Measurements from ENCODE around the gene WAPL.
A peak's percentile ranks its signal among the peaks of the same experiment; 100 is the strongest.

The WAPL gene

GRCh38 chr10:86483664-86484063 is 37.9 kb downstream of the WAPL start:
- H3K4me3 ChIP-seq (ENCODE audit: low read length): no peak overlapping the region
- no peak for DNase-seq (ENCODE audit: low read depth, low spot score)

- DNase-seq (ENCODE audit: low read depth, low spot score): no peak
- H3K4me3 ChIP-seq (ENCODE audit: low read length): no peak overlapping the region
Measured at GRCh38 chr10:86481761-86482160, 39.8 kb downstream of the WAPL start.

- no peak for DNase-seq (ENCODE audit: low read depth, low spot score)
Measured at GRCh38 chr10:86480571-86480970, 41.0 kb downstream of the WAPL start.

GRCh38 chr10:86472061-86472460 is 49.5 kb downstream of the WAPL start:
- no peak overlapping the region for H3K4me3 ChIP-seq (ENCODE audit: low read length)
- no peak for DNase-seq (ENCODE audit: low read depth, low spot score)

More at GRCh38 chr10:86480571-86480970, 41.0 kb downstream of the WAPL start:
- H3K4me3 ChIP-seq (ENCODE audit: low read length): no peak overlapping the region

DNA sequence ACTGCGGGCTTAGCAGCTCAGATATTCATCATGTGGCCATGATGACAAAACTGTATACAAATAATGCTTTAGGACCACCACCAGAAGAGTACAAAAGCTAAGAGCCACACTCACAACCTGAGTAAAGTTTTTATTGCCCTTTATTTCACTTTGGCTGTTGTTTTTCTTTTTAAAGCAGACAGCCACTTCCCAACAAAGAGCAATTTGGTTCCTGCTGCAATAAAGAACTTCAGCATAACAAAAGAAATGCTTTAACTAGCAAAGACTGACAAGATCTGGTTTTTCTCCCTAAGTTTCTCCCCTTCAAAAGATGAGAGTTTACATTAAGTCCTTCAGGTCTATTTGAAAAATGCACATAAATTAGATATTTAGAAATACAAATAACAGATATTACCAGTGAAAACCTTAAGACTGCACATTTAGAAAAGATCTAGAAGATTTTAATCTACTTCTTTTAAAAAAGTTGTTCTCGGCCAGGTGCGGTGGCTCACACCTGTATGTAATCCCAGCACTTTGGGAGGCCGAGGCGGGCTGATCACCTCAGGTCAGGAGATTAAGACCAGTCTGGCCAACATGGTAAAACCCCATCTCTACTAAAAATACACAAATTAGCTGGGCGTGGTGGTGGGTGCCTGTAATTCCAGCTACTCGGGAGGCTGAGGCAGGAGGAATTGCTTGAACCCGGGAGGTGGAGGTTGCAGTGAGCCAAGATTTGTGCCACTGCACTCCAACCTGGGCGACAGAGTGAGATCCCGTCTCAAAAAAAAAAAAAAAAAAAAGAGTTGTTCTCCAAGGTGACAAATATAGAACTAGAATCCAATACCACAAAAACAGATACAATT is 59.4 kb downstream of the WAPL start:
- DNase-seq (ENCODE audit: low read depth, low spot score): no peak

GRCh38 chr10:86451604-86451960 is 70.0 kb downstream of the WAPL start:
- H3K4me3 ChIP-seq (ENCODE audit: low read length): no peak overlapping the region
- DNase-seq (ENCODE audit: low read depth, low spot score): no peak

More for the DNA sequence above, 59.4 kb downstream of the WAPL start:
- no peak overlapping the region for H3K4me3 ChIP-seq (ENCODE audit: low read length)

DNA sequence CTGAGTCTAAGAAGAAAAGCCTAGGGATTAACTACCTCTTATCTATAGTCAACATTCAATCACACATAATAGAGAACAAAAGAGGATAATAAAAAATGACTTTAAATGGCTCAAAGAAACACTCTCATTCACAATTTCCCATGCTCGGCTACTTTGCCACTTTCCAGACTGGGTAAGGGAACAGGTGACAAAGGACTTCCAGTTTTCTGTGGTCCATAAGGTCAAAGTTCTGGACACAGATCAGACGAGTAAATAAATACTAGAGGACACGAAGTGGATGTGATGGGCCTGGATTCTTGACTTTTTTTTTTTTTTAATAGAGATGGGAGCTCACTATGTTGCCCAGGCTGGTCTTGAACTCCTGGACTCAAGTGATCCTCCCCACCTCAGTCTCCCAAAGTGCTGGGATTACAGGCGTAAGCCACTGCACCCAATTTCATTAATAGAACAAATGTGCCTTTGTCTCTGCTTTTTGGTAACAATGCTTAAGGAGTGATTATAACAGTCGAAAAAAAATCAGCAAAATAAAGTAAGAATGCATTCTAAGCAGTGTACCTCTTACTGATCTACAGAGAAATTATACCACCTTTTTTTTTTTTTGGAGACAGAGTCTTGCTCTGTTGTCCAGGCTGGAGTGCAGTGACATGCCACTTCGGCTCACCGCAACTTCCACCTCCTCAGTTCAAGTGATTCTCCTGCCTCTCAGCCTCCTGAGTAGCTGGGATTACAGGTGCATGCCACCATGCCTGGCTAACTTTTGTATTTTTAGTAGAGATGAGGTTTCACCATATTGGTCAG is 70.6 kb downstream of the WAPL start:
- no peak overlapping the region for H3K4me3 ChIP-seq (ENCODE audit: low read length)
- DNase-seq (ENCODE audit: low read depth, low spot score): no peak

DNA sequence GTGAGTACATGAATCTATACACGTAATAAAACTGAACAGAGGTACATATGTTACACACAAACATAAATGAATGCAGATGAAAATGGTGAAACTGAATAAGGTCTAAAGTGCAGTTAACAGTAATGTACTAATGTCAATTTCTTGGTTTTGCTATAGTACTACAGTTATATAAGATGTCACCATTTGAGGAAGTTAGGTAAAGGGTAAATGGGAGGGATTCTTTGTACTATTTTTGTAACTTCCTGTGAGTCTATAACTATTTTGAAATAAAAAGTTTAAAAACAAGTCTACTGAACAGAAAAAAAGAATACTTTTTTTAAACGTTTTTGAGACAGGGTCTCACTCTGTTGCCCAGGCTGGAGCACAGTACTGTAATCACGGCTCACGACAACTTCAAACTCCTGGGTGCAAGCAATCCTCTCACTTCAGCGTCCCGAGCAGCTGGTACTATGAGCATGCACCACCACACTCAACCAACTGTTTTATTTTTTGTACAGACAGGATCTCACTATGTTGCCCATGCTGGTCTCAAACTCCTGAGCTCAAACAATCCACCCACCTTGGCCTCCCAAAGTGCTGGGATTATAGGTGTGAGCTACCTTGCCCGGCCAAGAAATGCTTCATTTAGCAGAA is 71.5 kb downstream of the WAPL start:
- no peak for DNase-seq (ENCODE audit: low read depth, low spot score)
- H3K4me3 ChIP-seq (ENCODE audit: low read length): no peak overlapping the region

- DNase-seq (ENCODE audit: low read depth, low spot score): no peak
- H3K4me3 ChIP-seq (ENCODE audit: low read length): no peak overlapping the region
Measured at GRCh38 chr10:86447432-86447831, 74.2 kb downstream of the WAPL start.

DNA sequence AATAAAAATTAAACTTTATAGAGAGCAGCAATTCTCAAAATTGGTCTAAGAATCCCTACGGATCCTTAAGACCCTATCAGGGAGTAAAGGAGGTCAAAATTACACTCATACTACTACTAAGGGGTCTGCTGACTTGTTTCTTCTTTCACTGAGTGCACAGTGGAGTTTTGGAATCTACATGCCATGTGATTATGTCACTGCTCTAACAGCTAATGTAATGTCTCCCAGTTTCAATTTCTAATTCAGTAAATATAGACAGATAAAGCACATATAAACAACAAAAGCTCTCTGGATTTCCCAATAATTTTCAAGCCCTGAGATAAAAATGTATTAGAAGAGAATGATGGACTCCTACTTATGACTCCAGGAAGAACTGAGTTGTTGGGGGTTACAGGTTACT is 74.6 kb downstream of the WAPL start:
- no peak overlapping the region for H3K4me3 ChIP-seq (ENCODE audit: low read length)
- DNase-seq (ENCODE audit: low read depth, low spot score): no peak

DNA sequence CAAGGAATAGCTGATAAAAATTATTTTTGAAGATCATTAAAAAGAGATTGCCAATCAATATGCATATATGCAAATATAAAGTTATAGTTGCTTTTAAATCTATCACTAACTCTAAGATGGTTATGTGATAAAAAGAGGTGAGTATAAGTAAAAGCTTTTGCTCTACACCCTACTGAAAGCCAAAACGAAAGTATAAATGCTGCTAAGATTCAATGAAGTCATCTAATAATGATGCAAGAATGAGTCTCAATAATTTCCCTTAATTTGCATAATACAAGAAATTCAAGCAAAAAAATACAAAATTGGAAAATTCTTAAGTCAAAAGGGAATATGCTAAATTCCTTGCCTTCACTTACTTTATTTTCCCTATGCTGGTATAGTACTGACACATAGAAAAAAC is 75.2 kb downstream of the WAPL start:
- DNase-seq (ENCODE audit: low read depth, low spot score): no peak
- no peak overlapping the region for H3K4me3 ChIP-seq (ENCODE audit: low read length)

GRCh38 chr10:86443936-86444335 is 77.7 kb downstream of the WAPL start:
- no peak overlapping the region for H3K4me3 ChIP-seq (ENCODE audit: low read length)
- no peak for DNase-seq (ENCODE audit: low read depth, low spot score)

DNA sequence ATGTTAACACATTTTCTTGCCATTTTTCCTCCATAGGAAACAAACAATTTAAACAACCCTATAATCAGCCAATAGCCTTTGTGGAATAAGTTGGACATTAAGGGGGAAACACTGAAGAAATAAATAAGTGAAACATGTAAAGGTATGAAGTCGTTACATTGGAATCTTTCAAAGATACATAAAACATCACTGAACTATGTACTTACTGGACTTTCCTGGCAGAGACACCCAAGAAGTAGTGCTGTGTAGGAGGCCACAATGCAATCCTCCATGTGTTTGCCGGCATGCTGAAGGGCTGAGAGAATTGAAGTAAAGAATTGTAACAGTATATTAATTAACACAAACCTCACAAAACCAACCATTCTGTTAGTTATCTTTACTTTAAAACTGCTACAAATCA is 78.5 kb downstream of the WAPL start:
- DNase-seq (ENCODE audit: low read depth, low spot score): no peak

DNA sequence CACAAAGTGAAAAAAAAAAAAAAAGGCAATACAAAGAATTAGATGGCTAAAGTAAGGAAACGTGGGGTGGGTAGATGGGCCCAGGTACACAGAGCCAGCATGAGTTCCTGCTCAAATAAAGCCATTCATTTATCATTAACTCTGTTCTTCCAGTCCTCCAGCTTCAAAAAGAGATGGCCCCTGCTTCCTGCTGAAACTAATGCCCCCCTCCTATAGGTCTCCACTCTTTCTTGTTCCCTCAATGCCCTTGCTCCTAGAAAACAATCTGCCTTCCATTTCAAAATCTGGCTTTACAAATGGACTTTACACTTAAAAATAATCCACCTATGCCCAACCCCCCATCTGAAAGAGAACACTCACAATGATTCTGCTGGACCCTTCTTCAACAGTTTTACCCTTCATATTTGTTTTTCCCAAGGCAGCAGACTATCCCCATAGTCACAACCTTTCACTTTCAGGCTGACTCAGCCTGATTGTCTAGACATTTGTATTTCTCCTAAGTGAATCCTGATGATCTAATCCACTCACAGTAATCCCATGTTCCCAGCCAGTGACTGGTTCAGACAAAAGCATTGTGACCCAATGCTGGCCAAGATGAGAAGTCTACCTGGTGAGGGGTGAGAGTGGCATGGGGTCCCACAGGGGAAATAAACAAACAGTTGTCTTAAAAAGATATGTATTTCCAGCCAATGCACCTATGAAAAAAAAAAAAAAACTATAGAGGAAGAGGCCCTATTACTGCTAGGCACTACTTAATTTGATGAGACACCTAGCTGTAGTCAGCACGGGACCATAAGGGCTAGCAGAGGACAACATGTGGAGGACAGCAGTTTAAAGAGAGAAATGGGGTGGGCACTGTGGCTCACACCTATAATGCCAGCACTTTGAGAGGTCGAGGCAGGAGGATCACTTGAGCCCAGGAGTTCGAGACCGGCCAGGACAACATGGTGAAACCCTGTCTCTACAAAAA is 80.4 kb downstream of the WAPL start:
- H3K4me3 ChIP-seq (ENCODE audit: low read length): no peak overlapping the region
- DNase-seq (ENCODE audit: low read depth, low spot score): no peak

More for the DNA sequence above, 78.5 kb downstream of the WAPL start:
- no peak overlapping the region for H3K4me3 ChIP-seq (ENCODE audit: low read length)

DNA sequence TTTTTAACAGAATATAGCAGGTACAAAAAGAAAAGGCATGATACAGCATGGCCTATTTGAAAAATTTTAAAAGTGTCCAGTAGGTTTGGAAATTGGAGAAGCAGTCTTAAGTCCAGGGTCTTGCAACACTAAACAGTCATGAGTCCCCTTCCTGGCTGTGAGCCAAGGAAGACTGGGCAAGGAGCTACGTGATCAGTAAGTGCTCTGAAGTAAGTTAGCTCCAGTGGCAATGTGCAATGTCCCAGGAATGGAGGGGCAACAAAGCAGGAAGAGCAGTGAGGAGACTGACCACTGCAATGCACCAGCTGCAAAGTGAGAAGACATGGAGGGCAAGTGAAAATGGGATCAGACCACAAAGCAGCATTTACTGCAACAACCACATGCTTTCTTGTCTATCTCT is 82.0 kb downstream of the WAPL start:
- H3K4me3 ChIP-seq (ENCODE audit: low read length): no peak overlapping the region
- peak; percentile 6 for DNase-seq (ENCODE audit: low read depth, low spot score)

GRCh38 chr10:86438091-86438749 is 83.4 kb downstream of the WAPL start:
- H3K4me3 ChIP-seq (ENCODE audit: low read length): no peak overlapping the region
- no peak for DNase-seq (ENCODE audit: low read depth, low spot score)

GRCh38 chr10:86437447-86437846 is 84.1 kb downstream of the WAPL start:
- no peak overlapping the region for H3K4me3 ChIP-seq (ENCODE audit: low read length)
- DNase-seq (ENCODE audit: low read depth, low spot score): no peak

DNA sequence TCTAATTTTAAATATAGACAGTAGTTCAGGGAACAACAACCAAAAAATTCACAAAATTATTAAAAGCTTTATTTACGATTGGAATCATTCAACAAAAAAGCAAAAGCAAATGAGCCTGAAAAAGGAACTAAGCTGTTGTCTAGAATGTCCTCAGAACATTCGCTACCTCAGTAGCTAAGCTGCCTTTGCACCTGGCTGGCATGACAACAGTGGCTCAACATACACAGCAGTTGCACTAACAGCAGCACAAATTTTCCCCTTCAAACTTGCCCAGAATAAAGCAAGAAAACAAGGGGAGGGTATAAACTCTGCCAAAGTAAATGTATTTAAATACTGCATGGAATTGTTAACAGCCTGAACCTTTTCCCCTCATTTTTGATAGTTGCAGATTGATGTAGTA is 84.6 kb downstream of the WAPL start:
- DNase-seq (ENCODE audit: low read depth, low spot score): no peak
- H3K4me3 ChIP-seq (ENCODE audit: low read length): no peak overlapping the region

Data from Jurkat, Clone E6-1 (cell line).